ENCODE data around the gene DNAJC3. TPM values are rescaled to one million over a fixed set of nuclear protein-coding genes. Genes with fewer than 3 reads are reported as not detected.

Gene DNAJC3
- total RNA-seq: 10 to 100 TPM; 27.8 to 40.6 (median 34.6) TPM

GRCh38 chr13:95676762-95677563 lies at the start of gene DNAJC3:
Gene DNAJC3, plus strand, starts transcription at chr13:95677139. Its CDS starts 117 bp downstream, at chr13:95677256.
- Histone ChIP-seq H3K4me3 (peak within 1 kb of the TSS; percentile 86 to 98 (median 93)), H3K27ac (peak within 1 kb of the TSS; percentile 97 to 99 (median 98)), H3K4me1 (peaks cover 4 to 55% (median 14%) of the 10 kb centered on the region in 3 donors), H3K36me3 (no peaks in the 10 kb centered on the region), H3K27me3 (no peaks in the 10 kb centered on the region), H3K9me3 (peaks cover 0 to 3% (median 0%) of the 10 kb centered on the region in 3 donors)
- WGBS, 2 donors: 0% methylated on average over 9 to 12 of the region's 90 CpGs
- peak in 3 of 4 donors; percentile 80 to 98 (median 96) for TF ChIP-seq POLR2A (IDR thresholded peaks at IDR 0.05)
- TF ChIP-seq, protein P1, sequence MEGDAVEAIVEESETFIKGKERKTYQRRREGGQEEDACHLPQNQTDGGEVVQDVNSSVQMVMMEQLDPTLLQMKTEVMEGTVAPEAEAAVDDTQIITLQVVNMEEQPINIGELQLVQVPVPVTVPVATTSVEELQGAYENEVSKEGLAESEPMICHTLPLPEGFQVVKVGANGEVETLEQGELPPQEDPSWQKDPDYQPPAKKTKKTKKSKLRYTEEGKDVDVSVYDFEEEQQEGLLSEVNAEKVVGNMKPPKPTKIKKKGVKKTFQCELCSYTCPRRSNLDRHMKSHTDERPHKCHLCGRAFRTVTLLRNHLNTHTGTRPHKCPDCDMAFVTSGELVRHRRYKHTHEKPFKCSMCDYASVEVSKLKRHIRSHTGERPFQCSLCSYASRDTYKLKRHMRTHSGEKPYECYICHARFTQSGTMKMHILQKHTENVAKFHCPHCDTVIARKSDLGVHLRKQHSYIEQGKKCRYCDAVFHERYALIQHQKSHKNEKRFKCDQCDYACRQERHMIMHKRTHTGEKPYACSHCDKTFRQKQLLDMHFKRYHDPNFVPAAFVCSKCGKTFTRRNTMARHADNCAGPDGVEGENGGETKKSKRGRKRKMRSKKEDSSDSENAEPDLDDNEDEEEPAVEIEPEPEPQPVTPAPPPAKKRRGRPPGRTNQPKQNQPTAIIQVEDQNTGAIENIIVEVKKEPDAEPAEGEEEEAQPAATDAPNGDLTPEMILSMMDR (IDR thresholded peaks at IDR 0.05): peak in 1 of 6 experiments; percentile 4
- intact Hi-C loops (cut with DNase I): no loop called here
- DNase-seq: peak; percentile 91

- Histone ChIP-seq H3K4me1 (no peaks in the 10 kb centered on the region), H3K9me3 (no peaks in the 10 kb centered on the region), H3K27ac (no peak overlapping the region), H3K4me3 (no peak overlapping the region), H3K27me3 (no peaks in the 10 kb centered on the region), H3K36me3 (peaks cover 0 to 34% (median 0%) of the 10 kb centered on the region in 3 donors)
- DNase-seq: no peak
- TF ChIP-seq POLR2A (IDR thresholded peaks at IDR 0.05): no peak
- TF ChIP-seq, protein P1 (IDR thresholded peaks at IDR 0.05): no peak
- WGBS, 2 donors: 91 to 95% methylated on average over 1 of the region's 1 CpG
- intact Hi-C loops (cut with DNase I): no loop called here
These were observed 49.3 kb upstream of the DNAJC3 start for GRCh38 chr13:95627590-95627989.

- DNase-seq: no peak
- Histone ChIP-seq H3K4me3 (no peak overlapping the region), H3K4me1 (no peaks in the 10 kb centered on the region), H3K36me3 (peaks cover 0 to 34% (median 0%) of the 10 kb centered on the region in 3 donors), H3K27ac (no peak overlapping the region), H3K9me3 (no peaks in the 10 kb centered on the region), H3K27me3 (no peaks in the 10 kb centered on the region)
- no peak for TF ChIP-seq POLR2A (IDR thresholded peaks at IDR 0.05)
- TF ChIP-seq, protein P1 (IDR thresholded peaks at IDR 0.05): no peak
- WGBS, 2 donors: 88% methylated on average over 1 of the region's 1 CpG
- intact Hi-C loops (cut with DNase I): no loop called here
These were observed 48.5 kb upstream of the DNAJC3 start for GRCh38 chr13:95628488-95628887.

DNA sequence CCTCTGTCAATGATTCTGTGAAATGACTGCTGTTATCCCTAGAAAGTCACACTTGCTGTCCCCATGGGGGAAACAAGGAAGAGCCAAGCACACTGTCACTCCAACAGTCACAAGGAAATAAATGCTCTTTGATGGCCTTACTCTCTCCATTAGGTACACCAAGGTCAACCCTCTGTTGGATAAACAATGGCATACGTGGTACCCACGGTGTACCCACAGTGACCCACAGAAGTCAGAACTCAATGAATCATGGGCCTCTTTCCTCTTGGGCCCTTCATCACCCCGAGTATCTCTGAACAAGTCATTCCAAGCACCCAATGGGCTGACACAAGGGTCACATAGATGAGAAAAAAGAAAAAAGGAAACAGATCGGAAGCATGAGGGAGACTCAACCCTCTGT lies 47.9 kb upstream of the DNAJC3 start:
- Histone ChIP-seq H3K36me3 (peaks cover 0 to 34% (median 0%) of the 10 kb centered on the region in 3 donors), H3K27me3 (no peaks in the 10 kb centered on the region), H3K4me3 (no peak overlapping the region), H3K4me1 (no peaks in the 10 kb centered on the region), H3K27ac (no peak overlapping the region), H3K9me3 (no peaks in the 10 kb centered on the region)
- intact Hi-C loops (cut with DNase I): no loop called here
- no peak for DNase-seq
- TF ChIP-seq, protein P1 (IDR thresholded peaks at IDR 0.05): no peak
- TF ChIP-seq POLR2A (IDR thresholded peaks at IDR 0.05): no peak
- 33 to 73% methylated on average over 2 to 4 of the region's 4 CpGs for WGBS, 2 donors

DNA sequence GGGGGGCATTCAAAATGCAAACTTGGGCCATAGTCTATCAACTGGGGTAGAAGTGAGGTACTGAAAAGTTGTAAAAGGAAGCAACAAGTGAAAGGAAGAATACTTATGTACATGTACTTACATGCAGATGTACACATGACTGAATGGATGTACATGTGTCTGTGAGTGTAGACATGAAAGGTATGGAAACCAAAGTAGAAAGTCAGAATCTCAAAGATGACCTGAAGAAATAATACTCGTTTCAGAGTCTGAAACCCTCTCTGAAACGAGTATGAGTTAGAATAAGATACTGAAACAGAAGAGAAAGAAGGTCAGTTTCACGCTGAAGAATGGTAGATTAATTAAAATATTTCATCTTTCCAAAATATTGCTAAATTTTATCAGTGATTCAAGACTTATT lies 46.3 kb upstream of the DNAJC3 start:
- H3K36me3 ChIP-seq: peaks cover 0 to 34% (median 0%) of the 10 kb centered on the region in 3 donors
- intact Hi-C loops (cut with DNase I): no loop called here
- TF ChIP-seq, protein P1 (IDR thresholded peaks at IDR 0.05): no peak
- TF ChIP-seq POLR2A (IDR thresholded peaks at IDR 0.05): no peak
- no peaks in the 10 kb centered on the region for H3K9me3 ChIP-seq
- no peaks in the 10 kb centered on the region for H3K27me3 ChIP-seq
- no peak overlapping the region for H3K4me3 ChIP-seq
- no peak for DNase-seq
- 67 to 73% methylated on average over 3 of the region's 3 CpGs for WGBS, 2 donors
- H3K27ac ChIP-seq: no peak overlapping the region
- H3K4me1 ChIP-seq: no peaks in the 10 kb centered on the region
